ENCODE results near the gene RNASEH2B. TPM values are rescaled to one million over a fixed set of nuclear protein-coding genes. Genes with fewer than 3 reads are reported as not detected.

Gene RNASEH2B
- total RNA-seq, 1 experiment from 2014 or later = 33.3 TPM

GRCh38 chr13:50993934-50994333, 84.3 kb downstream of the RNASEH2B start (continued):
- TF ChIP-seq AFF4 (CRISPR knock-in tag; IDR thresholded peaks at IDR 0.05; ENCODE audit: borderline replicate concordance) (no peak), FOXP1 (CRISPR knock-in tag; IDR thresholded peaks at IDR 0.05; ENCODE audit: borderline replicate concordance) (no peak), CTCF (IDR thresholded peaks at IDR 0.05) (no peak)

GRCh38 chr13:50994651-50995050, 85.1 kb downstream of the RNASEH2B start:
- H3K9me3 Mint-ChIP-seq = no peaks in the 10 kb centered on the region
- ATAC-seq (no peak), DNase-seq (ENCODE audit: low spot score) (no peak)
- peaks cover 11% of the 10 kb centered on the region for H3K27me3 Mint-ChIP-seq (ENCODE audit: low read depth)
- peaks cover 27% of the 10 kb centered on the region for H3K4me1 Mint-ChIP-seq
- H3K36me3 Mint-ChIP-seq = no peaks in the 10 kb centered on the region
- POLR2A ChIA-PET = no interaction called here
- no peak overlapping the region for H3K4me3 Mint-ChIP-seq
- no peak overlapping the region for H3K27ac Mint-ChIP-seq
- TF ChIP-seq ATF1 (CRISPR knock-in tag; IDR thresholded peaks at IDR 0.05) = no peak
- no peak for TF ChIP-seq TP53 (CRISPR knock-in tag; IDR thresholded peaks at IDR 0.05)
- no peak for TF ChIP-seq ZNF138 (CRISPR knock-in tag; conservative IDR thresholded peaks at IDR 0.05)
- TF ChIP-seq EMX1 (CRISPR knock-in tag; IDR thresholded peaks at IDR 0.05) = no peak
- no peak for TF ChIP-seq ZBTB21 (CRISPR knock-in tag; IDR thresholded peaks at IDR 0.05; ENCODE audit: borderline replicate concordance)
- TF ChIP-seq FOXJ3 (CRISPR knock-in tag; IDR thresholded peaks at IDR 0.05; ENCODE audit: borderline replicate concordance) = no peak
- no peak for TF ChIP-seq OVOL2 (CRISPR knock-in tag; IDR thresholded peaks at IDR 0.05; ENCODE audit: borderline replicate concordance)
- no peak for TF ChIP-seq ETV6 (CRISPR knock-in tag; IDR thresholded peaks at IDR 0.05)
- no peak for TF ChIP-seq HMGA2 (CRISPR knock-in tag; IDR thresholded peaks at IDR 0.05)
- TF ChIP-seq NFATC4 (CRISPR knock-in tag; IDR thresholded peaks at IDR 0.05) = no peak
- TF ChIP-seq AR (CRISPR knock-in tag; IDR thresholded peaks at IDR 0.05) = no peak
- no peak for TF ChIP-seq PRDM15 (CRISPR knock-in tag; IDR thresholded peaks at IDR 0.05)
- TF ChIP-seq PREB (CRISPR knock-in tag; IDR thresholded peaks at IDR 0.05; ENCODE audit: borderline replicate concordance) = no peak
- TF ChIP-seq NFYB (CRISPR knock-in tag; conservative IDR thresholded peaks at IDR 0.05; ENCODE audit: low read depth) = no peak
- TF ChIP-seq ZNF263 (CRISPR knock-in tag; IDR thresholded peaks at IDR 0.05; ENCODE audit: low read depth) = no peak
- no peak for TF ChIP-seq ZNF423 (CRISPR knock-in tag; IDR thresholded peaks at IDR 0.05)
- no peak for TF ChIP-seq PRRX2 (CRISPR knock-in tag; IDR thresholded peaks at IDR 0.05)
- TF ChIP-seq SOX15 (CRISPR knock-in tag; IDR thresholded peaks at IDR 0.05) = no peak
- CTCF ChIA-PET = no interaction called here
